Activated CD8-positive, alpha-beta memory T cell treated with anti-CD3 and anti-CD28 coated beads, Interleukin-2, amount 50 U/mL, for 24 hours (primary cell): ENCODE measurements around the gene ZNF691.
"Not testable (repeated sequence)": the region's sequence is repeated elsewhere in the genome, so short reads cannot be mapped to it uniquely, and the experiment has no call there.

Experiments used
- DNase-seq: peaks from one replicate; pipeline ENCODE4 v3.0.0-alpha.2; 2020; ENCODE audit errors: extremely low read depth

ZNF691 gene

DNA sequence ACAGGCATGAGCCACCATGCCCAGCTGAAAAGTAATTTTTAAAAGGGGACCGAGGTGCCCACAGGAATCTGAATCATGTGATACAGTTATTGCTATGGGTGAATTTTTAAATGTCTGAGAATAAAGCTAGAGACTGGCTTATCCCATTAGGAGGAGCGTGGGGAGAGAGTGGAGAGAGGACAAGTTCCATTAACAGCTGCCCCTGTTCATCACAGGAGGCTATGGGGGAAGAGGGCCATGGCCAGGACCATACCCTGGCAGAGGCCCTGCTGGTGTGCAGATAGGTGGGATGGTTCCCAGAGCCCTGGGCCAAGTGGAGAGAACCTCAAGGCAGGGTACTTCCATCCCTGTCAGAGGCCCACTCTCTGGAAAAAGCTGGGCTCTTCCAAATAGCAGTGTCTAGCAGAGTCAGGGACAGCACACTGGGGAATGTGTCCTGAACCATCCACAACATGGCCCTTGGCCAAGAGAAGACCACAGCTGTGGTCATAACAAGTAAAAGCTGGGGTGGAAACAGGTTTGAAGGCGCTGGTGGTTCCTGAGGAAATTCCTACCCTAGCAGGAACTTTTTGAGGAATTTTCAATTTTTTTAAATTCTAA, 13.7 kb upstream of the ZNF691 start:
- DNase-seq: no peak

DNA sequence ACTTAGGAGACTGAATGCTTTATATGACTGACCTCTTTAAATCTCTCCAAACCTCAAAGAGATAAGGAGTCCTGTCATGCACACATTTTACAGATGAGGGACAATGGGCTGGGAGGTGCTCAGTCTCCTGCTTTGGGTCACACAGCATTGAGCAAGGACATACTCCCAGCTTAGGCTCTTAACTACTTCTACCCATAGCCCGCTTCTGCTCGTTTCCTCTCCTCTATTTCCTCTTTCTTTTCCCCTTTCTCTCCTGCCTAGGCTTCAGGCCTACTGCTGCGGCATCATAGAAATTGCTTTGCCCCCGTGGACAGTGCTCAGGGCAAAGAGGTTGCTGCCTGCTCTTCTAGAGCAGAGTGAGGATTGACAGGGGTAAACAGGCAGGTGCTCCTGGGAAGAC, 12.4 kb upstream of the ZNF691 start:
- no peak for DNase-seq

DNA sequence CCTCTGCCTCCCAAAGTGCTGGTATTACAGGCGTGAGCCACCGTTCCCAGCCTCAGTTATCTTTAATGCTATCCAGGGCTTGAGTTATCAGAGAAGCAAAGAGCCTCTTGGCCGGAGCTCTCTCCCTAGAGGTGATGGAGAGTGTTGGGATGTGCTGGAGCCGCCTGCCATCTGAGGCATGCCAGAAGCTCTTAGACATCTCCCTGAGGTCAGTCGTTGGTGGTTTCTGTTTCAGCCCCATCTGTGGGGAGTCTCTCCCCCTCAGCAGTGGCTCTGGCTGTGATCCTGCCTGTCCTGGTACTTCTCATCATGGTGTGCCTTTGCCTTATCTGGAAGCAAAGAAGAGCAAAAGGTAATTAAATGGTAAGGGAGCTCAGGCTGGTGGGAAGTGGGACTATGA, 11.6 kb upstream of the ZNF691 start:
- DNase-seq: no peak

DNA sequence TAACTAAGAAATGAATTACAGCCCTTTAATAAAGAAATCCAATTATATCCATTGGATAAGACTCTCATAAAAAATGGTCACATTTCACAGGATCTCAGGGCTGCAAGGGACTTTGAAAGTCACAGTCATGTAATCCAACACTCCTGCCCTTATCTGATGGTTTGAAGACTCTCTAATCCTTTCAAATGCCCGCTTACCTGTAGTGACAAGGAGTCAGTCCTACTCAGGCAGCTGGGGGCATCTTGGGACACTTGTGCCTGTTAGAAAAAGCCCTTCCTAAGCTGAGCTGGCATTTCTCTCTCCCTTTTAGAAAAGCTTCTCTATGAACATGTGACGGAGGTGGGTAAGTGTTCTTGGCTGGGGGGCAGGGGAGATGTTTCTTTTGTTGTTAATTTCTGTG, 11.0 kb upstream of the ZNF691 start:
- DNase-seq: no peak

DNA sequence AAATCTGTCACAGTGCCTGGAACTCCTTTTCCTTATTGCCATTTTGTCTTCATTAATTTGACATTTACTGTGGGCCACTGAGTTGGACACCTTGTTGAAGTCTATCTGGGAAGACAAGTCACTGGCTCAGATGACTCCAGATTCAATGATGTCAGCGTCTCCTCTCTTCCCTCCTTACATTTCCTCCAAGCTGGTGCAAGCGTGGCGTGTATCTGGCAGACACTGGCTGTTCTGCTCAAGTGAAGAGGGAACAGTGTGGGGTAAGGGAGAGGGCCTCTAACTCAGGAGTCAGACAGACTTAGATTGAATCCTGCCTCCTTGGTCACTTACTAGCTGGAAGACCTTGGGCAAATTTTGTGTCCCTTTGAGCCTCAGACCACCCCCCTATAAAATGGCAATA, 8.7 kb upstream of the ZNF691 start:
- no peak for DNase-seq

DNA sequence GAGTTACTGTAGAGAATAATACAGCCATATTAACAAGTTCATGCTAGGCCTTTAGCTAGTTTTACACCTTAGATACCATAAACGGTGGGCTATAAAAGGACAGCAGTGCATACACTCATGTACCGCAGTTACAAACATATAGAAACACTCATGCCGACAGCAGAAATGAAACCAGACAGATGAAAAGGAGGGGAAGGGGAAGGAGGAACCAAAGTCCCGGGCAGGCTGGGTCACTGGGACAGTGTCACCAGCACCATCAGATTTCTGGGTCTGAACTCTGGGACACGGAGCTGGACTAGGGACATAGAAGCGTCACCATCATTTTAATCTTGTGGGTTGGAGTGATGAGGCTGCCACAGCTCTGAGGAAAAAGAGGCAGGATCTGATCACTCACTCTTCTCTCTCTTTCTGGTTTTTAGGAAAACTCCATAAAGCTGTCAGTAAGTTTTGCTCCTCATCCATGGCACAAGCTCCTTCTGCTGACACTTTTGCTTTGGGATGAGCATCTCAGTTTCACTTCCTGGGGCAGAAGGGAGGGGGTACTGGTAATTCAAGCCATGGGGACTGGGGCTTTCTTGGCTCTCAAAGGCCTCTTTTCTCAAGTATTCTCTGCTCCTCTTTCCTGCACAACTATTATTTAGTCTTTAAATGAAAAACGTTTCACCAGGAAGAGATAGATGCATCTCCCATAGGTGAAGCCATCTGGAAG, 7.8 kb upstream of the ZNF691 start:
- no peak for DNase-seq

DNA sequence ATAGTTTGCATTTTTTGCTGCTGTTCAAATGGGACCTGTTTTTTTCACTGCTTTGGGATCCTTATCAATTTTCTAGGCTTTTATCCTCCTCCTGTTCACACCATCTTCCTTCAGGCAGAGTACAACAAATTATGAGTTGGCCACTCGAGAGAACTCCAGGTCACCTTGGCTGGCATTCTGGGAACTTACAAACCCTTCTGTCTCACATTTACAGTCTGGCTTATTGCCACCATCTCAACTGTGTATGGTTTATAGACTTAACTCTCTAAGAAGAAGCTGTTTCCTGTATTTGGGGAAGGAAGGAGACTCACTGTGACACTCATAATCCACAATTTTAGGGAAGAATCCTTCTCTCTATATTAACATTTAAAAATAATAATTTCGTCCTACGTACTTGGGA, 5.4 kb upstream of the ZNF691 start:
- no peak for DNase-seq

DNA sequence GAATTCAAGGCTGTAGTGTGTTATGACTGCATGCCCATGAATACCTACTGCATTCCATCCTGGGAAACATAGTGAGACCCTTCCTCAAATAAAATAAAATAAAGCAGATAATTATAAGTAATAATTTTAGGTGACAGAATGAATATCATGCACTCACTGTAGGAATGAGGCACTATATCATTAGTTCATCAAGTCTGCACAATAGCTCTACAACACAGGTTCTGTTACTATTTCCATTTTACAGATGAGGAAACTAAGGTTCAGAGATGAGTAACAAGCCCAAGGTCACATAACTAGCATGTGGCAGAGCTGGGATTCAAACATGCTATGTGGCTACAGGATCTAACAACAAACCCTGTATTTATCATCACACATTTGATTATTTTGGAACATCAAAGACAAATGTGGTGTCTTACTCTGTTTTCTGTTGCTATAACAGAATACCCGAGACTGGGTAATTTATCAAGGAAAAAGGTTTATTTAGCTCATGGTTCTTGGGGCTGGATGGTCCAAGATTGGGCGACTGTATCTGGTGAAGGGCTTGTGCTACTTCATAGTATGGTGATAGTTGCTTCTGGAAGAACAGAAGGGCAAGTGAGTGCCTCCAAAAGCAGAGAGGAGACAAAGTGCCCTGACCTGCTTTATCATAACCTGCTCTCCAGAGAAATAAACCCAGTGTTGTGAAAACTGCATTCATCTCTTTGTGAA, 4.8 kb upstream of the ZNF691 start:
- DNase-seq: no peak

DNA sequence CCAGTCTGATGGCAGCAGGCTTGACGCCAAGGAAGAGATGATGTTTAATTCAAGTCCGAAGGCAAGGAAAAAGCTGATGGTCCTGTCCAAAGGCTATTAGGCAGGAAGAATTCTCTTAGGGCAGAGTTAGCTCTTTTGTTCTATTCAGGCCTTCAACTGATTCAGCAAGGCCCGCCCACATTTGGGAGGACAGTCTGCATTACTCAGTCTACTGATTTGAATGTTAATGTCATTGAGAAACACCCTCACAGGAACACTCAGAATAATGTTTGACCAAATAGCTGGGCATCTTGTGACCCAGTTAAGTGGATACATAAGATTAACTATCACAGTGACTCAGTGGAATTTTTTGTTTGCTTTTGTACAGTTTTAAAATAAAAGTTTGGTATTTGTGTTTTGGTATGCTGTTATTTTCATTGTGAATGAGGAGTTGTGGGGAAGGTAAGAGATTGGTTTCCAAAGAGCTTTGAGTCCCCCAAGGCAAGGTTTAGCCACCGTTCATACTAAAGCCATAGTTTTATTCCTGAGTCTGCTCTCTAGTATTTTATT, 1.7 kb upstream of the ZNF691 start:
- DNase-seq: no peak

DNA sequence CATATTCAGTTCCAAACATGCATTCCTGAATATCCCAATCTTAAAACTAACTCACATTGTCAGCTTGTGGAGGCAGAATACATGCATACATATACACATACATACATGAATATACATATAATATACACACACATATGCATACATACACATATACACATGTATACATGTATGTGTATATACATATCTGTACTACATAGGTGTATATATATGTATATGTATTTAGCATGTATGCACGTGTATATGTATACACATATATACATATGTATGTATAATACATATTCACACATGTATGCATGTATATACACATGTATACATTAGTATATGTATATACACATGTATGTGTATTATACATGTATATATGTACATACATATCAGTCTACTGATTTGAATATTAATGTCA, 1.2 kb upstream of the ZNF691 start:
- DNase-seq: no peak

DNA sequence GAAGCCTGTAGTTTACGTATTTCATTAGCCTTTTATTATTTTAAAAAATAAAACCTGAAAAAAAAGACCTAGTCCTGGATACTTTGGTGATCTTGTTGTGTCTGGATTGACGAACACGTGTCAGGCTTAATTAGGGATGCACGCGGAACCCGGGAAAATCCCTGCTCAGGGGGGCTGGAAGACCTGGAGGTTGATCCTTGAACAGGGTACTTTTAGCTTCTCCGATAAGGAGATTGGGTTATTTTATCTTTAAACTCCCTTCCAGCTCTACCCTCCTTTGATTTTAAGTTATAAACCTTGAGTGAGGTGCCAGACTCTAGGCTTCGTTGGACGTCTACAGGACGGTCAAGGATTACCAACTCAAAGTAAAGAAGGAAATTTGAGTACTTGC, 552 bp upstream of the ZNF691 start:
- DNase-seq: no peak

DNA sequence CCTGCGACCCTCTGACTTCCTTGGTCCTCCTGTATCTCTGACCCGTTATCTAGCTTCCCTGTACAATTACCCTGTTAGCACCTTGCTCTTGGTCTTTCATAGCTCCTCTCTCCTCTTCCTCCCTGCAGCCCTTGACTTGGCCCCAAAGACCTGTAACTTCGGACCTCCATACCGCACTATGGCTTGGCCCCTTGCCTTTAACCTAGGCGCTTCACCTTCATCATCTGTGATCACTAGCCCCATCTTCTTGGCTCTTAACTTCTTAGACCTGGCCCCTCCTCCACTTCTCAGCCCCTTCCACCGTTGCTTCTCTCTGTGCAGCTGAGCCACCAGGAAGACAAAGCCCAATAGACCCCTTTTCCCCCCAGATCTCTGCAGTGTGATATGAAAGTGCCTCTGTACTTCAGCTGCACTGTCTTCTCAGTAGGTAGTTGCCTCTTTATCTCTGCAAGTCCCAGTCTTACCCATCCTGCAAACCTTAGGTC, 740 bp downstream of the ZNF691 start:
- no peak for DNase-seq

DNA sequence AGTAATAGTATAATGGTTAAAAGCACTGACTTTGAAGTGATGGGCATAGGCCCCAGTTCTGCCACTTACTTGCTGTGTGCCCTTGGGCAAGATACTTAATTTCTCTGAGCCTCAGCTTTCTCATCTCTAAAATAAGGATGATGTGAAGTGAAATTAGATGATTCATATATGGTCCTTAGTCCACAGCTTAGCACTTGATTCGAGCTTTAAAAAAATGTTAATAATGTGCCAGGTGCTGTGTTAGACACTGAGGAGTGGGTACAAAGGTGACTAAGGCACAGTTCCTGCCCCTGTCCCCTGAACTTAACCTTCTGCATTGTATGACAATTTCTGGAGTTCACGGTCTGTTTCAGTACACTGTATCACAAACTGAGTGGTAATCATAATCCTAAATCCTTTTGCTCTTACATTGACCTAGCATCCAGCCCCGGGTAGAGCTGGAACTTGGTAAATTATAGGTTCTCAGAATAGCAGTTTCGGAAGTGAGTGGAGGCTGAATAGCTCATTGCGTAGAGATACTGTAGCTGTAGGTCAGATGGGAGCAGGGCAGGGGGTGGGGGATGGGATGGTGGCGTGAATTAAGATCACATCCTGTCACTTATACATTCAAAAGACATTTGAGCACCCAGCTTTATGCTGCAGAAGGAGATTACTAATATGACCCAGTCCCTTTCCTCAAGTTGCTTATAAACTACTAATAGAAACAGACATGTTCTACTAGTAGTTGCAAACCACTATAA, 1.5 kb downstream of the ZNF691 start:
- no peak for DNase-seq

DNA sequence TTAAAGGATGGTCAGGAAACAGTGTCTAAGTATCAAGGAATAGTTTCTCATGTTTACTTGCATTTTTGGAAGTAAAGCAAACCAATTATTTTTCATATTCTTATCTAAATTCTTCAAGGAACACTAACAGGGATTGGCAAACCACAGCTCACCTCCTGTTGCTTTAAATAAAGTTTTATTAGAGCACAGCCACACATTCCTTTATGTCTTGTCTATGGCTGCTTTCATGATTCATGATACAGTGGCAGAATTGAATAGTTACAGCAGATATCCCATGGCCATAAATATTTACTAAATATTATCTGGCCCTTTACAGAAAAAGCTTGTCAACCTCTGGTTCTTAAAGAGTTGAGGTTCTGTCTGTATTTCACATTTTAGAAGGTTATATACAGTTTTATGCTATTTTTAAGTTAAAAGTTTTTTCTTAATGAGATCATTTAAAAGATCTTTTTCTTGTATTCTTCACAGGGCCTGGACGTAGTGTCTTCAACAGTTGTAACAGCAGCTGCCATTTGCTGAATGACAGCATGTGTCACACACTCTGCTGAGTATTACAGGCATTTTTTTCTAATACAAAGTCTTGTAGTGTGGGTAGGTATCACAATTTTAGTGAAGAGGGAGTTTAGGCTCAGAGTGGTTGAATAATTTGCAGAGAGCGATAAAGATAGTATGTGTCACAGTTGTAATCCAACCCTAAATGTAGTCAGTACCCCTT, 2.6 kb downstream of the ZNF691 start:
- DNase-seq: no peak

DNA sequence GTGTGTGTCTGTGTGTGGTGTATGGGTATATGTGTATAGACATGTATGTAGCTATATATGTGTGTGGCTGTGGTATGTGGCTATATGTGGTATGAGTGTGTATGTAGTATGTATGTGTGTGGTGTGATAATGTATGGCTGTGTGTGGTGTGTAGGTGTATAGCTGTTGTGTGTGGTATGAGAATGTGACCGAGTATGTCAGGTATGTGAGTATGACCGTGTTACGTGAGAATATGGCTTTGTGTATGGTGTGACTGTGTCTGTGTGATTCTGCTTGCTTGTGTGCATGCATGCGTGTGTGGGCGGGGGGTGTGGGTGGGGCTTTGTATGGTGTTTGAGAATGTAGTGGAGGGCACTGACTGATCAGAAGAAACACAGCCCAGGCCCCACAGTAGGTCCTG, 3.5 kb downstream of the ZNF691 start:
- no peak for DNase-seq

DNA sequence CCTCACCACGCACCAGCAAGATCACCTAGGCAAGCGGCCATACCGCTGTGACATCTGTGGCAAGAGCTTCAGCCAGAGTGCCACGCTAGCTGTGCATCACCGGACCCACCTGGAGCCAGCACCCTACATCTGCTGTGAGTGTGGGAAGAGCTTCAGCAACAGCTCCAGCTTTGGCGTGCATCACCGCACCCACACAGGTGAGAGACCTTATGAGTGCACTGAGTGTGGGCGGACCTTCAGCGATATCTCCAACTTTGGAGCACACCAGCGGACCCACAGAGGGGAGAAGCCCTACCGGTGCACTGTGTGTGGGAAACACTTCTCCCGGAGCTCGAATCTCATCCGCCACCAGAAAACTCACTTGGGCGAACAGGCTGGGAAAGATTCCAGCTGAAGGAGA, 5.0 kb downstream of the ZNF691 start:
- DNase-seq: no peak

DNA sequence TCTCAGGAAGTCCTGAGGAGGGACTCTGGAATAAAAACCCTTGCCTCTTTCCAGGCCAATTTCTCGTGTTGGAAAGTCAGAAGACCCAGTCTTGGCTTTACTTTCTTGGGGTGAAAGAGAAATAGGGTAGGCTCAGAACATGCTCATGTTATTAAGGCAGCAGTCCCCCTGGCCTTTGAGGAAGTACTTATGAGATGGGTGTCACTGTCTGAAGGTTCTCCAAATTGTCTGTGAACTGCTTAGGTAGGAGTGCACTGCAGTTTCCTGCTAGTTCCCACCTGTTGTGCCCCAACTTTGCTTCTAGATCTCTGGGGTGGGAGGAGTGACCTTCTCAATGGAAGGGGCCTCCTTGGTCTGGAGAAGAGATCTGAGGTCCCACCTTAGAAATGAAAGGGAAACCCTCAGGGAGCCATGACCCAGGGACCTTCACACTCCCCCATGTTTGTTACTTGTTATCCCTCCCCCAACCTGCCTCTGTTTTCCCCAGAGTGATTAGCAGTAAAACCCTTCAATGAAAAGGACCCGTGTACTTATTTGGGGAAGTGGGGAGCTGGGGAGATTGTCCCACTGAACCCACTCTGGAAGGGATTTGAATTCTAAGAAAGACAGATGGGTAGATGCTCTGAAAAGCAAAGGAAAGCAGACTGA, 5.7 kb downstream of the ZNF691 start:
- DNase-seq: no peak

DNA sequence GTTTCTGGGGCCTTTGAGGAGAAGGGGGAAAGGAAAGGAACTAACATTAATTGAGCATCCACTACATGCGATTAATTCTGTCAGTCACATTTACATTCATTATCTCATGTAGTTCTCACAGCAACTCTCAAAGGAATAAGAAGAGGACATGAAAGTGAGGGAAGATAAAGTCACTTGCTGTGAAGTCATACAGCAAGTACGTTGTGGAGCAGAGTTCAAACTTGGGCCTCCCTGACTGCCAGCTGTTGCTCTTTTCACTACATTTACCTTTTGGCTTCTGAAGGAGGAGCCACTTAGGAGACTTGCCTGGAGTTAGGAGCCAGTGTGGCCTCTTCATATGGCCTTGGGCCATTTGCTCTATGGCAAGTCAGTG, 6.2 kb downstream of the ZNF691 start:
- DNase-seq: no peak

DNA sequence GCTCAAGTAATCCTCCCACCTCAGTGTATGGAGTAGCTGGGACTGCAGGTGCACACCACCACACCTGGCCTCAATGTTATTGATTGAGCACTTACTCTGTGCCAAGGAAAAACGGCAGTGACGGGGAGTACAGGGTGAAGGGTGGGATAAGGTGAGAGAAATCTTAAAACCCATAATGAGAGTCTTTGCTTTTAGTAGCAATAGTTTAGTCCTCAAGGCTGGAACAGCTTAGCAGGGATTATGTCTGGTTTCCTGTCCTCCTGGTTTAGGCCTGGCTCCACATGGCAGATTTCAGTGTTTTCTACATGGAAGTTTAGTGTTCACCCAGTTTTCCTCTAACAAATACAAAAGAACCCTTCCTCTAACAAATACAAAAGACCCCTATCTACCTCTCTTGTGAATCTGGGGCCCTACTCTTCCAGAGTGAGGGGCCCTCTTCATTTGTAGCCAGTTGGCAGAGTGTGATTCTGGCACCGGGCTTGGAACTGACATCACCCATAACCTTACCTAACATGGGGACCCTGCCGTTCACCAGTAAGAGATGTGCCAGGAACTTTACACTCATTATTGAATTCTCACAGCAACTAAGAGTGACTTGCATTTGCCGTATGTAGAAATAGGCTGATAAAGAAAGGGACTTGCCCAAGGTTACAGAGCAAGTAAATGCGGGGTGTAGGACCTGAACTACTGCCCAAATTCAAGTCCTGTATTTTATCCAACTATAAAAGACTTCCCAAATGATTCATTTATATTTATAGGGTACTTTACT, 6.9 kb downstream of the ZNF691 start:
- DNase-seq: no peak

DNA sequence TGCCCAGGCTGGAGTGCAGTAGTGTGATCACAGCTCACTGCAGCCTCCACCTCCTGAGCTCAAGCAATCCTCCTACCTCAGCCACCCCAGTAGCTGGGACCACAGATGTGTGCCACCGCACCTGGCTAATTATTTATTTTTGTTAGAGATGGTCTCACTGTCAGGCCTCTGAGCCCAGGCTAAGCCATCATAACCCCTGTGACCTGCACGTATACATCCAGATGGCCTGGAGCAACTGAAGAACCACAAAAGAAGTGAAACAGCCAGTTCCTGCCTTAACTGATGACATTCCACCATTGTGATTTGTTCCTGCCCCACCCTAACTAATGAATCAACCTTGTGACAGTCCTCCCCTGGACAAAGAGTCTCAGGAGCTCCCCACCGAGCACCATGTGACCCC, 10.1 kb downstream of the ZNF691 start:
- DNase-seq: not testable (repeated sequence)
